NT2/D1 (cell line): ENCODE measurements around the gene TOMM20.

Experiments used
- DNase-seq: peaks from one replicate; pipeline ENCODE4 v3.0.0-alpha.2; 2011; ENCODE audit warnings: low read depth, low spot score
- H3K27me3 ChIP-seq: 2 replicates; pipeline ENCODE4 v1.6.0; 2011; ENCODE audit warnings: mild to moderate bottlenecking; ENCODE audit not compliant: insufficient read length, insufficient read depth
- H3K36me3 ChIP-seq: 2 replicates; pipeline ENCODE4 v1.6.1; 2011; ENCODE audit warnings: mild to moderate bottlenecking, low read length, mixed read lengths; ENCODE audit not compliant: insufficient read depth, insufficient read length
- H3K4me1 ChIP-seq: 2 replicates; pipeline ENCODE4 v1.5.1; 2011; ENCODE audit not compliant: insufficient read depth, insufficient read length
- H3K4me3 ChIP-seq: 2 replicates; pipeline ENCODE4 v1.5.1; 2011; ENCODE audit warnings: low read depth; ENCODE audit not compliant: insufficient read length
- H3K9ac ChIP-seq: 2 replicates; pipeline ENCODE4 v1.6.0; 2011; ENCODE audit warnings: low read depth; ENCODE audit not compliant: insufficient read length
- H3K9me3 ChIP-seq: 2 replicates; pipeline ENCODE4 v1.5.1; 2011; ENCODE audit warnings: mild to moderate bottlenecking, low read length; ENCODE audit not compliant: insufficient read depth
- SUZ12 ChIP-seq: IDR thresholded peaks from 2 replicates; pipeline ENCODE4 v1.6.1; 2011; ENCODE audit not compliant: insufficient read length, insufficient read depth; ENCODE audit errors: extremely low read depth
- YY1 ChIP-seq: IDR thresholded peaks from 2 replicates; pipeline ENCODE4 v1.6.1; 2011; ENCODE audit not compliant: insufficient read length, insufficient read depth
- ZNF274 ChIP-seq: IDR thresholded peaks from 2 replicates; pipeline ENCODE4 v1.6.1; 2011; ENCODE audit warnings: mild to moderate bottlenecking, low read depth, low read length

The TOMM20 gene

GRCh38 chr1:235077571-235078479 lies 50.8 kb downstream of the TOMM20 start:
- Histone ChIP-seq H3K27me3 (no peaks in the 10 kb centered on the region), H3K36me3 (no peaks in the 10 kb centered on the region), H3K4me3 (no peak overlapping the region), H3K9me3 (no peaks in the 10 kb centered on the region), H3K9ac (no peak overlapping the region), H3K4me1 (peaks cover 21% of the 10 kb centered on the region)
- TF ChIP-seq ZNF274 (no peak), SUZ12 (no peak), YY1 (no peak)
- DNase-seq = no peak

- Histone ChIP-seq H3K4me3 (no peak overlapping the region), H3K36me3 (no peaks in the 10 kb centered on the region), H3K27me3 (no peaks in the 10 kb centered on the region), H3K4me1 (peaks cover 20% of the 10 kb centered on the region), H3K9ac (no peak overlapping the region), H3K9me3 (no peaks in the 10 kb centered on the region)
- TF ChIP-seq YY1 (no peak), SUZ12 (no peak), ZNF274 (no peak)
- no peak for DNase-seq
These were observed 51.5 kb downstream of the TOMM20 start for GRCh38 chr1:235077163-235077540.

- no peak for DNase-seq
- H3K4me1 ChIP-seq = peaks cover 20% of the 10 kb centered on the region
- no peaks in the 10 kb centered on the region for H3K36me3 ChIP-seq
- TF ChIP-seq ZNF274 = no peak
- no peak for TF ChIP-seq YY1
- no peak for TF ChIP-seq SUZ12
- H3K4me3 ChIP-seq = no peak overlapping the region
- H3K9me3 ChIP-seq = no peaks in the 10 kb centered on the region
- H3K27me3 ChIP-seq = no peaks in the 10 kb centered on the region
- H3K9ac ChIP-seq = peak overlapping the region; percentile 16
These were observed 52.0 kb downstream of the TOMM20 start for GRCh38 chr1:235076504-235077162.

GRCh38 chr1:235075777-235076308 lies 52.8 kb downstream of the TOMM20 start:
- TF ChIP-seq SUZ12 (no peak), YY1 (no peak), ZNF274 (no peak)
- Histone ChIP-seq H3K36me3 (no peaks in the 10 kb centered on the region), H3K27me3 (no peaks in the 10 kb centered on the region), H3K9ac (no peak overlapping the region), H3K9me3 (no peaks in the 10 kb centered on the region), H3K4me1 (peaks cover 20% of the 10 kb centered on the region), H3K4me3 (no peak overlapping the region)
- no peak for DNase-seq

GRCh38 chr1:235075048-235075776 lies 53.4 kb downstream of the TOMM20 start:
- Histone ChIP-seq H3K36me3 (no peaks in the 10 kb centered on the region), H3K4me3 (no peak overlapping the region), H3K4me1 (peaks cover 20% of the 10 kb centered on the region), H3K9me3 (no peaks in the 10 kb centered on the region), H3K9ac (peak overlapping the region; percentile 57), H3K27me3 (no peaks in the 10 kb centered on the region)
- TF ChIP-seq YY1 = no peak
- TF ChIP-seq SUZ12 = no peak
- TF ChIP-seq ZNF274 = no peak
- no peak for DNase-seq

- Histone ChIP-seq H3K4me3 (no peak overlapping the region), H3K27me3 (no peaks in the 10 kb centered on the region), H3K9ac (peak overlapping the region; percentile 57), H3K9me3 (no peaks in the 10 kb centered on the region), H3K36me3 (no peaks in the 10 kb centered on the region), H3K4me1 (peaks cover 17% of the 10 kb centered on the region)
- no peak for DNase-seq
- TF ChIP-seq ZNF274 = no peak
These were observed 54.1 kb downstream of the TOMM20 start for GRCh38 chr1:235074523-235075047.
